GM18517 (cell line): ENCODE measurements around the gene PCDHGA4.
"Not testable (repeated sequence)": the region's sequence is repeated elsewhere in the genome, so short reads cannot be mapped to it uniquely, and the experiment has no call there.

Experiments used
- ATAC-seq: cut with Tn5 transposase; IDR thresholded peaks from one replicate; pipeline ENCODE4 v1.9.1; 2021; ENCODE audit warnings: mild to moderate bottlenecking, moderate library complexity; ENCODE audit not compliant: unreplicated experiment

Gene PCDHGA4

DNA sequence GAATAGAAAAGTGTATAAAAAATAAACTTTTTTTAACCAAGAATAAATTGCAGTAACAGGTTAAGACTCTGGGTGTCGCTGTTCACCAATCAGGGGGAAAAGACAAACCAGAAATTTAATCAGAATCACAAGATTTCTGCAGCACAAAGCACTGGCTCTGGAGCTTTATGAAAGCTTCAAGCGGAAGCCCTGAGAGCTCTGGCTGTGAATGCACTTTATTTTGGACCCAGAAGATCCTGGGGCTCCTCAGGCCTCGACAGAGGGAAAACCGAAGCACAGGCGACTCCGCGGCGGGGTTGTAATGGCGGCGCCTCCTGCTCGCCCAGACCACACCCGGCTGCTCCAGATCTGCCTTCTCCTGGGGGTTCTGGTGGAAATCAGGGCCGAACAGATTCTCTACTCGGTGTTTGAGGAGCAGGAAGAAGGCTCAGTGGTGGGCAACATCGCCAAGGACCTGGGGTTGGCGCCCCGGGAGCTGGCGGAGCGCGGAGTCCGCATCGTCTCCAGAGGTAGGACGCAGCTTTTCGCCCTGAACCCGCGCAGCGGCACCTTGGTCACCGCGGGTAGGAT lies at the start of gene PCDHGA4:
Gene PCDHGA4 (plus strand): TSS at position 122 of the 570 bp plus-strand sequence. CDS start 87 bp downstream, at position 209.
- no peak for ATAC-seq

DNA sequence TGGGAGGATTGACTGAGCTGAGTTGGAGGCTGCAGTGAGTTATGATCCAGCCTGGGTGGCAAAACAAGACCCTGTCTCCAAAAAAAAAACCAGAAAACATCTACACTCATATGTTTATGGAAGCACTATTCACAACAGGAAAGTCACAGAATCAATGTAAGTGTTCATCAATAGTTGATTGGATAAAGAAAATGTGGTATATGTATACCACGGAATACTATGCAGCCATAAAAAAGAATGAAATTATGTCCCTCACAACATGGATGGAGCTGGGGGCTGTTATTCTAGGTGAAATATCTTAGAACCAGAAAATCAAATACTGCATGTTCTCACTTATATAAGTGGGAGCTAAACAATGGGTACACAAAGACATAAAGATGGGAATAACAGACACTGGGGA lies 48.2 kb upstream of the PCDHGA4 start:
- no peak for ATAC-seq

DNA sequence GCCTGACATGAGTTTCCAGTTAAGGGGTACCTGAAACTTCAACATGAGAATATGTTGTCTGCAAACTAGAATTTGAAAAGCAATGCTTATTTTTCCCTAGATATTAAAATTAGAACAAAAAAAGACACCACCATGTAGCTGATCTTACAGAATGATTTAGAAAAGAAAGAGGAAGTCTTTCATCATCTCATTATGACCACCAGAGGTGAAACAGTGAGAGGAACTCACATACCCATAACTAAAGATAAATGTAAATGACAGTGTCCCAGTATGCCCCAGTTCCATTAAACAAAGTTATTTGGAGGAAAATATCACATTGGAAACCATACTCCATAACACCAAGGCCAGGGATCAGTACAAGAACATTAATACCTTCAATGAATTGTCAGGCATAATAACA lies 41.1 kb upstream of the PCDHGA4 start:
- no peak for ATAC-seq

DNA sequence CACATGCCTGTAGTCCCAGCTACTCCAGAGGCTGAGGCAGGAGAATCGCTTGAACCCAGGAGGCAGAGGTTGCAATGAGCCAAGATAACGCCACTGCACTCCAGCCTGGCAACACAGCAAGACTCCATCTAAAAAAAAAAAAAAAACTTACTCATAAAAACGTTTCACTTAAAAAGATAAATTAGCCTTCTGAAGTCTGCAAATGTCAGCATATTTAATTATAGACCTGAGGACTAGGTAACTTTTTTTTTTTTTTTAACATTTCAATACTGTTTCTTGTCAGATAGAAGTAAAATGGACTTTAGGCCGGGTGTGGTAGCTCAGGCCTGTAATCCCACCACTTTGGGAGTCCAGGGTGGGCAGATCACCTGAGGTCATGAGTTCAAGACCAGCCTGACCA lies 37.9 kb upstream of the PCDHGA4 start:
- not testable (repeated sequence) for ATAC-seq

DNA sequence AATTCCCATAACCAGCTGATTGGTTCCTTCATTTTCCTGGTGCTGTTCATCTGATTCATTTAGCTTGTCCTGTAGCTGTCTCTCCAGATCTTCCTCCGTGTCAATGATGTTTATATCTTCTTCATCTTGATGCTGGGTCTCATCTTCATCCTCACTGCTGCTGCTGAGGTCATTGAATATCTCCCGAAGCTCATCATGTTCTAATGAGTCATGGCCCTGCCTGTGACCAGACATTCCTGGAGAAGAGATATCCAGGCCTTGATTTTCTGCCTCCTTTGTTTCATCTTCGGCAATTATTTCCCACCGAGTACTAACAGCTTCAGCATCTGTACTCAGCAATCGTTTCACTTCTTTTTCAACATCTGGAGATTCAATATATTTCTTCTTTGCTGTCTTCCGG lies 35.6 kb upstream of the PCDHGA4 start:
- ATAC-seq: no peak

DNA sequence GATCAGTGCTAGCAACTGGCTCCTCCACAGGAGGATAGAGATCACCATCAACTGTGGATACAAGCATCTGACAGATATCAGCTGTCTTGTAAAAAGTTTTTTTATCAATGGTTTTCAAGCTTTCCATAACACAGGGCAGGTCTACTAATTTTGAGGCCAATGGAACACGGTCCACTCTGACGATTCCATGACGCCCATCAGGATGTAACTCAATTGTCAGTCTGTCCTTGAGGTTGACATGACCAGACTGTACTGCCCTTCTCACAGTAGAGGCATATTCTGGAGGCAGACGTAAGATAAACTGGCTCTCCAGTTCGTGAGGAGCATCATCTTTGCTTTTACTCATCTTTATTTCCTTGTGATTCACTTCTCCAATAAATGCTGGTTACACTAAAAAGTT lies 35.1 kb upstream of the PCDHGA4 start:
- no peak for ATAC-seq

DNA sequence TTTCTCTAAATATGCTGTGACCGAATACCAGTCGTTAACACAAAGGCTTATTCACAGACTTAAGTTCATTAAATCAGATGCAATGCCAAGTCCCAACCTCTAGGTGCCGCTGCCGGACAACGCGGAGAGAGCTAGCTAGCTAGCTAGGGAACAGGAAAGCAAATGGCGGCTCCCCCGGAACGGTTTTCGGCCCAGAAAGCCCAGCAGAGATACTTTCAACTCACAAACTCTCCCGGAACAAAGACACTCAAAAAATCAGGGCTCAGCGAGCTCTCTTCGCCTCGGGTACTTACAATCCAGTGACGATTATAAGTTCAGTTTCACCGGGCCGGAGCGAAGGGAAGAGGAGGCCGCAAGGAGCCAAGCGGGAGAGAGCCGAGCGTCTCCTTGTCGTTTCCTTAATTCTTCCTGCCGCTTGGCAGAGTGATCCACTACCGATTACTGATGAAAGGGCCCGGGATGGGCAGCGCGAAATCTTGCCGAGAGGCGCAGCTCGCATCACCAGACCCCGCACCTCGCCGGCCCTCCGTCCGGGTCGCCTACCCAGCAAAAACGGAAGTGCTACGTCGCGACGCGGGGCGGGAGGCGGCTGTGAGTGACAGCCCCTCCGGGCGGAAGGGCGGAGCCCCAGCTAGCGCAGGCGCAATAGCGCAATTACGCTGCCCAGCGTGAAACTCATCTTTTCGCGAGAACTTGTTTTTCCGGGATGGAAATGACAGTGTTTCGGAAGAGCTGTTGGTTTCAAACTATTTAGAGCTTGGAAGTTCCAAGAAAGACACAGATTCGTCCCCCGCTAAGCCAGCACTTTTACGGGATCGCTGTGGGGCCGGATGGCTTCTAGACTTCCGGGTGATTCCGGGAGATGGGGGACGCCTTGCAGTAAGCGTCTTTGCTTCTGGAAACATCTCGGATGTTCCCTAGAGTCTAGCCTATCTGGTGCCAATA lies 34.3 kb upstream of the PCDHGA4 start, which contains the start of gene TAF7:
Gene TAF7 (minus strand): TSS at position 560 of the 945 bp plus-strand sequence. CDS start 740 bp downstream, outside the sequence.
- ATAC-seq: peak; percentile 87

DNA sequence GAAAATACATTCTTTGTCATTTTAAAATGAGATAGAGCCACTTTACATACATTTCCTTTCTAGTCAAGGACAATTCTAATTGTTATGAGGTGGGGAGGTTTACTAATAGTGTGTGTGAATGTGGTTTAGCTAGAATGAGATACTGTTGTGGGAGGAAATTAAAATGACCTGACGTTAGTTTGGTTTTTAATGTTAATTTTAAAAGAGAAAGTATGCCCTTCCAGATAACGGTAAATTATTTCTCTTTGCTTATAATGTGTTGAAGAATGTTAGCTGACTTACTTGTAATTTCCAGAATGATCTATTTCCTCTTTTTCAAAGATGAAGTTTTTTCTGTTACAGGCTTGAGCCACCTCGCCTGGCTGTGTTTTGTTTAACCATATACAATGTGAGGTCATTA lies 32.6 kb upstream of the PCDHGA4 start:
- no peak for ATAC-seq

DNA sequence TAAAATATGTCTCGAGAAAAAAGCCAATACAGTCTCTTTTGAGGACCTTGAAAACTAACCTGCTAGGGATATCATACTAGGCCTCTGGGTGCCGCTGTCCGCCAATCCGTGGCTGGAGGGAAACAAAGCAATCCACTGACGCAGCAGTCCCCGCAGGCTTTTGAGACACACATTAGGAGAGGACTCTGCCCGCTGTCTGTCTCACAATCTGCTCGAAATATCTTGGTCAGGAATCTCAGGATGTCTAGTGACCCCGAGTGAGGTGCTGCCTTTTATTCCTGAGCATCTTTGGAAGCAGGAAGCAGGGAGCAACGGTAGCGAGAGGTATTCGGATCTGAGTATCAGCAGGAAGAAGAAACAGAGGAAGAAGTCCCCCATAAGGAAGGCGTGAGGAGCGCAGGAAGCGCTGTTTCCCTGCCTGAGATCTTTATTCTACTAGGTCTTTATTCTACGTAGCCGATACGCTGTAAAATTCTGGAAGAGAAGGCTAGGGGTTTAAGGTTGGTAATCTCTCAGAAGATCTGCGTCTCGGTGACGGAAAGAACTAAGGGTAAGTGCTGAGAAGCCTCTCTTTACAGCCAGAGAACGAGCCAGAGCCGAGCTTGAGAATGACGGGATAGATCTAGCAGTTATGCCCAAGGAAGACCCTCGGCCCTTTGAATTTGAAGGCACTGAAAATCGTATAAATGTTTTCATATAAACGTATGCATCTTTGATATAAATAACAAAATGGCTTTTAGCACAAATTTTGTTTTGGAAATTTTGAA lies 28.6 kb upstream of the PCDHGA4 start:
- peak; percentile 45 for ATAC-seq

DNA sequence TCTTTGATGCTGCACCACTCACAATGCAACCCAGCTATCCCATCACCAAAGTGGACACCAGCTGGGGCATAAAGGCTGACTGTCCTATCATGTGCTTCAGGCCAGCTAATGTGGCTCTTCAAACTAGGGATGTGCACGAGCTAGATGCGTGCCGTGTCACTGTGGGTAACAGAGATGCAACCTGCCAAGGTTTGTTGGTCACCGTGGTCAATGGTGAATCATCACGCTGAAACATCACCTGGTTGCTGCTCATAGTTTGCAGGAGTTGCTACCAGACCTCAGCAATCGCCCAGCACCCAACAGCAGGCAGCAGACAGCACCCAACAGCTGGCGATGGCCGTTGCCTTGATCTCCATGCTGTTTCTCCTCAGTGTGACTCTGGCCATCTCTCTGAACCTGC lies 26.6 kb upstream of the PCDHGA4 start:
- ATAC-seq: no peak

DNA sequence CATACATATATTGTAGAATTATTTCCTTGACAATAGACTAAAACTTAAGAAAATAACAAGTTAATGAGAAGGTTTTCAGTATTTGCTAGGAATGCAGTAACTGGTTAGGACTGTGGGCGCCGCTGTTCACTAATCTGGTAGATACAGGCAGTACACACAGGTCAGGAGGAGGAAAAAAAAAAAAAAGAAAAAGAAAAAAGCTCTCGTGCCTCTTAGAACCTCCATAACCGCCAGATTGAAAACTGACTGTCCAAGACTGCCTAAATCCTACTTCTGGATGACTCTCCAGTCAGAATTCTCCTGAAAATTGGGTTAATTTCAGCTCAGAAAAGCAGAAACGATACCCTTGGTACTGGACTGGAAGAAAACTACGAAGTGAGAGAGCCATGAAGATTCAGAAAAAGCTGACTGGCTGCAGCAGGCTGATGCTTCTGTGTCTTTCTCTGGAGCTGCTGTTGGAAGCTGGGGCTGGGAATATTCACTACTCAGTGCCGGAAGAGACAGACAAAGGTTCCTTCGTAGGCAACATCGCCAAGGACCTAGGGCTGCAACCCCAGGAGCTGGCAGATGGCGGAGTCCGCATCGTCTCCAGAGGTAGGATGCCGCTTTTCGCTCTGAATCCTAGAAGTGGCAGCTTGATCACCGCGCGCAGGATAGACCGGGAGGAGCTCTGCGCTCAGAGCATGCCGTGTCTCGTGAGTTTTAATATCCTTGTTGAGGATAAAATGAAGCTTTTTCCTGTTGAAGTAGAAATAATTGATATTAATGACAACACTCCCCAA lies 24.3 kb upstream of the PCDHGA4 start, which contains the start of gene PCDHGA1:
Gene PCDHGA1 (plus strand): TSS at position 216 of the 782 bp plus-strand sequence.
- ATAC-seq: no peak

DNA sequence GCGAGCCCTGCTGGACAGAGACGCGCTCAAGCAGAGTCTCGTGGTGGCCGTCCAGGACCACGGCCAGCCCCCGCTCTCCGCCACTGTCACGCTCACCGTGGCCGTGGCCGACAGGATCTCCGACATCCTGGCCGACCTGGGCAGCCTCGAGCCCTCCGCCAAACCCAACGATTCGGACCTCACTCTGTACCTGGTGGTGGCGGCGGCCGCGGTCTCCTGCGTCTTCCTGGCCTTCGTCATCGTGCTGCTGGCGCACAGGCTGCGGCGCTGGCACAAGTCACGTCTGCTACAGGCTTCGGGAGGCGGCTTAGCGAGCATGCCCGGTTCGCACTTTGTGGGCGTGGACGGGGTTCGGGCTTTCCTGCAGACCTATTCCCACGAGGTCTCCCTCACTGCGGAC lies 22.2 kb upstream of the PCDHGA4 start:
- not testable (repeated sequence) for ATAC-seq

DNA sequence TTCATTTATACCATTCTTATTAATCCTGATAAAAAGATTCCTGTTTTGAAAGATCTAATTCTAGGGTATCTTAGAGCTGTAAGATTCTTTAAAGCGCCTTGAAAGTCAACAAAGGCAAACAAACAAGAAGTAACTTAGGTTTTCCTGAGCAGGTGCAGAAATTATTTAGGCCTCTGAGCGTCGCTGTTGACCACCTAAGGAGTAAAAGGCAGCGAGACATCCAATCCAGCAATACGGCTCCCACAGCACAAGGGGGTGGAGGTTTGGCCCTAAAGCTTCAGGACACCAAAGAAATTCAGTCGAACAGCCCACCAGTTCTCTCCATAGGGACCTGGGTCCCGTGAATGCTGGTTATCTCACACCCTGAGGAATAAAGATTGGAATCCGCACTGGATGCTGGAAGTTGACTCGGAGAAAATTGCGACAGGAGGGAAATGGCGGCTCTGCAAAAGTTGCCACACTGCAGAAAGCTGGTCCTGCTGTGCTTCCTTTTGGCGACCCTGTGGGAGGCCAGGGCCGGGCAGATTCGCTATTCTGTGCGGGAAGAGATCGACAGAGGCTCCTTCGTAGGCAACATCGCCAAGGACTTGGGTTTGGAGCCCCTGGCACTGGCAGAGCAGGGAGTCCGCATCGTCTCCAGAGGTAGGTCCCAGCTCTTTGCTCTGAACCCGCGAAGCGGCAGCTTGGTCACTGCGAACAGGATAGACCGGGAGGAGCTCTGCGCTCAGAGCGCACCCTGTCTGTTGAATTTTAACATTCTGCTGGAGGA lies 16.1 kb upstream of the PCDHGA4 start, which contains the start of gene PCDHGA2:
Gene PCDHGA2 (plus strand): TSS at position 223 of the 769 bp plus-strand sequence.
- ATAC-seq: no peak

DNA sequence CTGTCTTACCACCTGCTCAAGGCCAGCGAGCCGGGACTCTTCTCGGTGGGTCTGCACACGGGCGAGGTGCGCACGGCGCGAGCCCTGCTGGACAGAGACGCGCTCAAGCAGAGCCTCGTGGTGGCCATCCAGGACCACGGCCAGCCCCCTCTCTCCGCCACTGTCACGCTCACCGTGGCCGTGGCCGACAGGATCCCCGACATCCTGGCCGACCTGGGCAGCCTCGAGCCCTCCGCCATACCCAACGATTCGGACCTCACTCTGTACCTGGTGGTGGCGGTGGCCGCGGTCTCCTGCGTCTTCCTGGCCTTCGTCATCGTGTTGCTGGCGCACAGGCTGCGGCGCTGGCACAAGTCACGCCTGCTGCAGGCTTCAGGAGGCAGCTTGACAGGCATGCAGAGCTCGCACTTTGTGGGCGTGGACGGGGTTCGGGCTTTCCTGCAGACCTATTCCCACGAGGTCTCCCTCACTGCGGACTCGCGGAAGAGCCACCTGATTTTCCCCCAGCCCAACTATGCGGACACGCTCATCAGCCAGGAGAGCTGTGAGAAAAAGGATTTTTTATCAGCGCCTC lies 14.0 kb upstream of the PCDHGA4 start:
- ATAC-seq: not testable (repeated sequence)

DNA sequence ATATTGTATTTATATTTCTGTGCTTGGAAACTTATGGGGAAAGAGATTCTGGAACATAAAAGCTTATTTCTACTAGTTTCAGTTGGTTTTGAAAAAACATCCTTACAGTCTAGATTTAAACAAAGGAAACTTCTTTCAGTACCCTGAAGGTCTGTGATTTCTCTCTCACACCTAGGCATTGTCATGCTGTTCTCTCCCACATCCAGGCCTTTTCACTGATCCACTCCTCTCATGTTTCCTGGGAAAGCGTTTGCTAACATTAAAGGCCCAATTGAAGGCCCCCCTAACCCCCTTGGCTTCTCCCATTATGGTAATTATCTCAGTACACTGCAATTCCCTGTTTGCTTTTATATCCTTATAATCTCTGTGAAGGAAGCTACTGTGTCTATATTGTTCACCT lies 12.0 kb upstream of the PCDHGA4 start:
- ATAC-seq: no peak

DNA sequence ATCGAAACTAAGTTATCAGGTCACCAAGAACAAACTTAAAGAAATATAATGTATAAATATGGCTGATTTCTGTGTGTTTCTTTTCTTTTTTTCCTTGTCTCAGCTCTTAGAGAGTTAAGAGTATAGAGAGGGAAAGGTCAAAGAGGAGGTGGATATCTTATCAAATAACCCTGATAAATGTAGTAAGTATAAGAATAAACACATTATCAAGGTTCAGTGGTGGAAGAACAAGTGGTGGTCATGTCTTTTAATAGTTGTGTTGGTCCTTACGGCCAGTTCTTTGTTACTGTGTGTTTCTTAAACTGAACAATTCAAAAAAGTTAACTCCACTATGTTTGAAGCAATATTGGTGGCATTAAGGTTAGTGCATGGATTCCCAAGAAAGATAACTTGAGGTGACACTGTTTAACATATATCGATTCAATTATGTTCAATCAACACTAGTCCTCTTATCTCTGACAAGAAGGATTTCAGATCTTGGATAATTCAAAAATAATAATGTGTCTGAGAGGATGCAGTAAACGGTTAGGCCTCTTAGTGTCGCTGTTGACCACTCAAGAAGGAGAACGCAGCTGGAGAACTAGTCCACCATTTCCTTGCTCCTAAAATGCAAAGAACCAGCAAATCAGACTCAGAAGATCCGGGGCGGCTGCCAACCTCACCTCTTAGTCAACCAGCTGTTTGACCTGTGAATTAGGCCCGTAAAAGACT lies 11.4 kb upstream of the PCDHGA4 start, which contains the start of gene PCDHGA3:
Gene PCDHGA3 (plus strand): TSS at position 588 of the 711 bp plus-strand sequence. CDS start 205 bp downstream, outside the sequence.
- no peak for ATAC-seq

DNA sequence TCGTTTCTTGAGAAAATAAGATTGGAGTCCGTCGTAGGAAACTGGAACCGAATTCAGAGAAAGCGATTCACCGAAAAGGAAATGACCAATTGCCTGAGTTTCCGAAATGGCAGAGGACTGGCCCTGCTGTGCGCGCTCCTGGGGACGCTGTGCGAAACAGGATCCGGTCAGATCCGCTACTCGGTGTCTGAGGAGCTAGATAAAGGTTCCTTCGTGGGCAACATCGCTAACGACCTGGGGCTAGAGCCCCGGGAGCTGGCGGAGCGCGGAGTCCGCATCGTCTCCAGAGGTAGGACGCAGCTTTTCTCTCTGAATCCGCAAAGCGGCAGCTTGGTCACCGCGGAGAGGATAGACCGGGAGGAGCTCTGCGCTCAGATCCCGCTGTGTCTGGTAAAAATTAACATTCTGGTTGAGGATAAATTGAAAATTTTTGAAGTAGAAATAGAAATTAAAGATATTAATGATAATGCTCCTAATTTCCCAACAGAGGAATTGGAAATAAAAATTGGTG lies 10.8 kb upstream of the PCDHGA4 start:
- ATAC-seq: no peak

DNA sequence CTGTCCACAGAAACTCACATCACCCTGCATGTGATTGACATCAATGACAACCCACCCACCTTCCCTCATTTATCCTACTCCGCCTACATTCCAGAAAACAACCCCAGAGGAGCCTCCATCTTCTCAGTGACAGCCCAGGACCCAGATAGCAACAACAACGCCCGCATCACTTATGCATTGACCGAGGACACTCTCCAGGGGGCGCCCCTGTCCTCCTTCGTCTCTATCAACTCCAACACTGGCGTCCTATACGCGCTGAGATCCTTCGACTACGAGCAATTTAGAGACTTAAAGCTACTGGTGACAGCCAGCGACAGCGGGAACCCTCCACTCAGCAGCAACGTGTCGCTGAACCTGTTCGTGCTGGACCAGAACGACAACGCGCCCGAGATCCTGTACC lies 9.5 kb upstream of the PCDHGA4 start:
- ATAC-seq: no peak
